ENCODE measurements around the gene SDCCAG8. TPM values are rescaled to one million over a fixed set of nuclear protein-coding genes. Genes with fewer than 3 reads are reported as not detected.
A peak's percentile ranks its signal among the peaks of the same experiment; 100 is the strongest.

SDCCAG8 gene
- total RNA-seq, 4 donors from 2014 or later, result 37.1 to 60.2 (median 48.6) TPM

GRCh38 chr1:243542739-243543415 lies 287.0 kb downstream of the SDCCAG8 start:
- ATAC-seq (ENCODE audit: low FRiP score) (no peak), DNase-seq (ENCODE audit: low spot score) (no peak)
- no peak for TF ChIP-seq CTCF (IDR thresholded peaks at IDR 0.05)

- DNase-seq (ENCODE audit: low spot score), result no peak
- TF ChIP-seq CTCF (IDR thresholded peaks at IDR 0.05), result no peak
- ATAC-seq (ENCODE audit: low FRiP score), result no peak
These were observed 287.7 kb downstream of the SDCCAG8 start for GRCh38 chr1:243543501-243543900.

- no peak for ATAC-seq (ENCODE audit: low FRiP score)
- no peak for DNase-seq (ENCODE audit: low spot score)
- TF ChIP-seq CTCF (IDR thresholded peaks at IDR 0.05), result no peak
These were observed 290.6 kb downstream of the SDCCAG8 start for GRCh38 chr1:243546457-243546856.

GRCh38 chr1:243547891-243548290 lies 292.1 kb downstream of the SDCCAG8 start:
- DNase-seq (ENCODE audit: low spot score) (no peak), ATAC-seq (ENCODE audit: low FRiP score) (no peak)
- TF ChIP-seq CTCF (IDR thresholded peaks at IDR 0.05), result no peak

- no peak for TF ChIP-seq CTCF (IDR thresholded peaks at IDR 0.05)
- no peak for DNase-seq (ENCODE audit: low spot score)
- no peak for ATAC-seq (ENCODE audit: low FRiP score)
These were observed 292.7 kb downstream of the SDCCAG8 start for GRCh38 chr1:243548516-243548915.

- ATAC-seq (ENCODE audit: low FRiP score) (no peak), DNase-seq (ENCODE audit: low spot score) (no peak)
- no peak for TF ChIP-seq CTCF (IDR thresholded peaks at IDR 0.05)
These were observed 293.3 kb downstream of the SDCCAG8 start for GRCh38 chr1:243549108-243549507.

Small RNA genes lying within 50 kb of the gene (small RNA-seq; reads per million reads assigned to genes)
- gene MIR4677, result 2.7 reads per million, percentile 56 among the genes with 10 or more reads in this experiment

Other genes with a start within 250 kb of the SDCCAG8 start
- gene CEP170, start 760 bp upstream of the SDCCAG8 start, total RNA-seq, result 10 to 100 TPM; 41.6 to 81.5 (median 56.1) TPM